ENCODE results near the gene MFSD1.

The MFSD1 gene

GRCh38 chr3:158839966-158840365 lies 38.1 kb downstream of the MFSD1 start:
- Histone ChIP-seq H3K36me3 (ENCODE audit: insufficient read depth, low read length) (no peaks in the 10 kb centered on the region), H3K9me3 (ENCODE audit: insufficient read depth, low read depth, low read length) (no peaks in the 10 kb centered on the region), H3K4me1 (ENCODE audit: insufficient read depth, low read length, poor library complexity, severe bottlenecking) (no peaks in the 10 kb centered on the region), H3K79me2 (ENCODE audit: insufficient read depth, low read length) (no peaks in the 10 kb centered on the region), H3K4me2 (ENCODE audit: low read depth, low read length, poor library complexity, severe bottlenecking) (no peak overlapping the region), H3F3A (ENCODE audit: low read depth) (no peaks in the 10 kb centered on the region), H3K27me3 (ENCODE audit: insufficient read depth, low read length, poor library complexity, severe bottlenecking) (no peaks in the 10 kb centered on the region), H4K20me1 (ENCODE audit: insufficient read depth, low read length, poor library complexity, severe bottlenecking) (no peaks in the 10 kb centered on the region), H2AFZ (ENCODE audit: low read length) (no peak overlapping the region), H3K9me2 (replicated peaks; ENCODE audit: low read depth, low read length) (no peaks in the 10 kb centered on the region), H3K4me3 (ENCODE audit: low read length, poor library complexity, severe bottlenecking) (no peak overlapping the region), H3K9ac (ENCODE audit: low read depth, low read length, poor library complexity, severe bottlenecking) (no peak overlapping the region)
- no peak for TF ChIP-seq EZH2phosphoT487 (IDR thresholded peaks at IDR 0.05; ENCODE audit: borderline replicate concordance)
- no peak for TF ChIP-seq CTCF (conservative IDR thresholded peaks at IDR 0.05; ENCODE audit: low read length)

- Histone ChIP-seq H3K4me2 (ENCODE audit: low read depth, low read length, poor library complexity, severe bottlenecking) (no peak overlapping the region), H3K79me2 (ENCODE audit: insufficient read depth, low read length) (no peaks in the 10 kb centered on the region), H3K27me3 (ENCODE audit: insufficient read depth, low read length, poor library complexity, severe bottlenecking) (no peaks in the 10 kb centered on the region), H3K4me1 (ENCODE audit: insufficient read depth, low read length, poor library complexity, severe bottlenecking) (no peaks in the 10 kb centered on the region), H3K4me3 (ENCODE audit: low read length, poor library complexity, severe bottlenecking) (no peak overlapping the region), H4K20me1 (ENCODE audit: insufficient read depth, low read length, poor library complexity, severe bottlenecking) (no peaks in the 10 kb centered on the region), H3K36me3 (ENCODE audit: insufficient read depth, low read length) (no peaks in the 10 kb centered on the region), H3K9me3 (ENCODE audit: insufficient read depth, low read depth, low read length) (no peaks in the 10 kb centered on the region), H3K9me2 (replicated peaks; ENCODE audit: low read depth, low read length) (no peaks in the 10 kb centered on the region), H2AFZ (ENCODE audit: low read length) (no peak overlapping the region), H3K9ac (ENCODE audit: low read depth, low read length, poor library complexity, severe bottlenecking) (no peak overlapping the region), H3F3A (ENCODE audit: low read depth) (no peaks in the 10 kb centered on the region)
- no peak for TF ChIP-seq CTCF (conservative IDR thresholded peaks at IDR 0.05; ENCODE audit: low read length)
- no peak for TF ChIP-seq EZH2phosphoT487 (IDR thresholded peaks at IDR 0.05; ENCODE audit: borderline replicate concordance)
These were observed 39.5 kb downstream of the MFSD1 start for GRCh38 chr3:158841387-158841786.

- Histone ChIP-seq H2AFZ (ENCODE audit: low read length) (no peak overlapping the region), H3K4me1 (ENCODE audit: insufficient read depth, low read length, poor library complexity, severe bottlenecking) (no peaks in the 10 kb centered on the region), H3F3A (ENCODE audit: low read depth) (no peaks in the 10 kb centered on the region), H3K36me3 (ENCODE audit: insufficient read depth, low read length) (no peaks in the 10 kb centered on the region), H3K9me3 (ENCODE audit: insufficient read depth, low read depth, low read length) (no peaks in the 10 kb centered on the region), H4K20me1 (ENCODE audit: insufficient read depth, low read length, poor library complexity, severe bottlenecking) (no peaks in the 10 kb centered on the region), H3K79me2 (ENCODE audit: insufficient read depth, low read length) (no peaks in the 10 kb centered on the region), H3K9me2 (replicated peaks; ENCODE audit: low read depth, low read length) (no peaks in the 10 kb centered on the region), H3K4me3 (ENCODE audit: low read length, poor library complexity, severe bottlenecking) (no peak overlapping the region), H3K27me3 (ENCODE audit: insufficient read depth, low read length, poor library complexity, severe bottlenecking) (no peaks in the 10 kb centered on the region), H3K4me2 (ENCODE audit: low read depth, low read length, poor library complexity, severe bottlenecking) (no peak overlapping the region), H3K9ac (ENCODE audit: low read depth, low read length, poor library complexity, severe bottlenecking) (no peak overlapping the region)
- TF ChIP-seq EZH2phosphoT487 (IDR thresholded peaks at IDR 0.05; ENCODE audit: borderline replicate concordance) (no peak), CTCF (conservative IDR thresholded peaks at IDR 0.05; ENCODE audit: low read length) (no peak)
These were observed 41.1 kb downstream of the MFSD1 start for GRCh38 chr3:158842976-158843375.

Data from Loucy (cell line).